Cardiac muscle cell (in vitro differentiated cells and primary cell): ENCODE data around the gene PRAC2. TPM values are rescaled to one million over a fixed set of nuclear protein-coding genes. Genes with fewer than 3 reads are reported as not detected.

Experiments
- DNase-seq, 2 donors: peaks; one replicate each; pipeline versions ENCODE4 v3.0.0 to v3.0.0-alpha.2; 2010 to 2017; ENCODE audit warnings: low read depth in 1 of 2, low spot score in 1 of 2
- H3K27ac ChIP-seq: fragments of 200-600 bp; sonication (generic); 2 replicates; pipeline ENCODE4 v1.5.1; 2016
- H3K27me3 ChIP-seq: fragments of 200-600 bp; sonication (generic); 2 replicates; pipeline ENCODE4 v1.6.0; 2016; ENCODE audit warnings: control low read depth
- H3K36me3 ChIP-seq: fragments of 200-600 bp; sonication (generic); 2 replicates; pipeline ENCODE4 v1.5.1; 2016; ENCODE audit warnings: control low read depth
- H3K4me1 ChIP-seq: fragments of 200-600 bp; sonication (generic); 2 replicates; pipeline ENCODE4 v1.8.1; 2017; ENCODE audit warnings: low read depth, mild to moderate bottlenecking, mixed run types
- H3K4me3 ChIP-seq: fragments of 200-600 bp; sonication (generic); 2 replicates; pipeline ENCODE4 v1.5.1; 2016; ENCODE audit warnings: mild to moderate bottlenecking
- H3K9me3 ChIP-seq: fragments of 200-600 bp; sonication (generic); 2 replicates; pipeline ENCODE4 v1.5.1; 2017; ENCODE audit warnings: low read depth, mild to moderate bottlenecking, control low read depth
- CTCF ChIP-seq: IDR thresholded peaks from 2 replicates; pipeline ENCODE4 v1.5.1; 2012; ENCODE audit warnings: low read depth, mild to moderate bottlenecking, low read length
- polyA plus RNA-seq: library from polyadenylated mRNA; unstranded; fragments of >200 nt; fragmentation: Nextera tagmentation; extraction: Ambion mirVana; gene quantifications from 2 replicates; pipeline ENCODE4 v1.2.1, GENCODE V29; 2016
- total RNA-seq: library from RNA; depleted of rRNA; stranded (reverse); fragments of >200 nt; gene quantifications from 2 replicates; pipeline ENCODE4 v1.2.3, GENCODE V29; 2016

The PRAC2 gene
- total and polyA plus RNA-seq, 2 experiments from 2014 or later = not detected

- Histone ChIP-seq H3K9me3 (no peaks in the 10 kb centered on the region), H3K36me3 (no peaks in the 10 kb centered on the region), H3K27ac (no peak overlapping the region), H3K27me3 (peaks cover 100% of the 10 kb centered on the region), H3K4me1 (no peaks in the 10 kb centered on the region), H3K4me3 (no peak overlapping the region)
- peak in 1 of 2 donors; percentile 14 for DNase-seq
- no peak for TF ChIP-seq CTCF
Measured at GRCh38 chr17:48723423-48724250, 652 bp downstream of the PRAC2 start.

- Histone ChIP-seq H3K9me3 (no peaks in the 10 kb centered on the region), H3K4me1 (peaks cover 6% of the 10 kb centered on the region), H3K27me3 (peaks cover 100% of the 10 kb centered on the region), H3K27ac (no peak overlapping the region), H3K36me3 (no peaks in the 10 kb centered on the region), H3K4me3 (no peak overlapping the region)
- TF ChIP-seq CTCF = peak; percentile 80
- peak; percentile 83 to 89 for DNase-seq
Measured at GRCh38 chr17:48724251-48725003, 1.4 kb downstream of the PRAC2 start.

- H3K9me3 ChIP-seq = no peaks in the 10 kb centered on the region
- no peaks in the 10 kb centered on the region for H3K36me3 ChIP-seq
- peaks cover 6% of the 10 kb centered on the region for H3K4me1 ChIP-seq
- H3K4me3 ChIP-seq = no peak overlapping the region
- no peak for TF ChIP-seq CTCF
- peaks cover 100% of the 10 kb centered on the region for H3K27me3 ChIP-seq
- no peak overlapping the region for H3K27ac ChIP-seq
- no peak for DNase-seq
Measured at GRCh38 chr17:48725004-48725287, 2.0 kb downstream of the PRAC2 start.

GRCh38 chr17:48725288-48726064, 2.5 kb downstream of the PRAC2 start:
- no peak overlapping the region for H3K27ac ChIP-seq
- H3K9me3 ChIP-seq = no peaks in the 10 kb centered on the region
- H3K27me3 ChIP-seq = peaks cover 100% of the 10 kb centered on the region
- DNase-seq = no peak
- H3K36me3 ChIP-seq = no peaks in the 10 kb centered on the region
- H3K4me3 ChIP-seq = no peak overlapping the region
- H3K4me1 ChIP-seq = peaks cover 6% of the 10 kb centered on the region
- TF ChIP-seq CTCF = no peak

GRCh38 chr17:48726114-48726915, 3.3 kb downstream of the PRAC2 start:
- H3K27ac ChIP-seq = no peak overlapping the region
- no peak overlapping the region for H3K4me3 ChIP-seq
- peaks cover 6% of the 10 kb centered on the region for H3K4me1 ChIP-seq
- TF ChIP-seq CTCF = no peak
- H3K9me3 ChIP-seq = no peaks in the 10 kb centered on the region
- H3K27me3 ChIP-seq = peaks cover 100% of the 10 kb centered on the region
- H3K36me3 ChIP-seq = no peaks in the 10 kb centered on the region
- DNase-seq = no peak
